Testis (tissue), 5 donors: ENCODE measurements around the gene ATXN1L. TPM values are rescaled to one million over a fixed set of nuclear protein-coding genes. Genes with fewer than 3 reads are reported as not detected.
A peak's percentile ranks its signal among the peaks of the same experiment; 100 is the strongest.

Experiments used
- DNase-seq: peaks from one replicate; pipeline ENCODE4 v3.0.0-alpha.2; 2019
- H3K27ac ChIP-seq, 2 donors: fragments of 200-600 bp; sonication (generic); one replicate each; pipeline ENCODE4 v1.5.1; 2019
- H3K27me3 ChIP-seq: fragments of 200-600 bp; sonication (generic); one replicate; pipeline ENCODE4 v1.5.1; 2019
- H3K36me3 ChIP-seq: fragments of 200-600 bp; sonication (generic); one replicate; pipeline ENCODE4 v1.5.1; 2017; ENCODE audit warnings: low read depth; ENCODE audit errors: missing control alignments
- H3K4me1 ChIP-seq: fragments of 200-600 bp; sonication (generic); one replicate; pipeline ENCODE4 v1.5.1; 2019
- H3K4me3 ChIP-seq, 2 donors: fragments of 200-600 bp; sonication (generic); one replicate each; pipeline ENCODE4 v1.5.1; 2017 to 2019
- H3K9me3 ChIP-seq: fragments of 200-600 bp; sonication (generic); one replicate; pipeline ENCODE4 v1.5.1; 2017
- POLR2A ChIP-seq: fragments of 450-650 bp; IDR thresholded peaks from one replicate; pipeline ENCODE4 v1.6.1; 2017; ENCODE audit warnings: antibody characterized with exemption, mild to moderate bottlenecking, moderate library complexity
- WGBS, 2 donors: methylation state at CpG; one replicate each; pipeline ENCODE4 v1.1.5; 2018; 5-methylcytosine and 5-hydroxymethylcytosine counted together
- intact Hi-C: fragments of 100-400 bp; cut with DNase I; formaldehyde crosslinking; loops from one replicate; pipeline ENCODE4 v1.15.1; 2023; ENCODE audit warnings: low total_unique reads
- long read RNA-seq, 2 donors: transcript quantifications; one replicate each; lab custom pipeline, GENCODE V29; 2026
- polyA plus RNA-seq: library from polyadenylated mRNA; stranded (reverse); fragments of 350-450 nt; fragmentation: Illumina TruSeq; extraction: RNeasy Lipid Tissue Mini Kit (QIAGEN cat#74804); gene quantifications from one replicate; pipeline ENCODE4 v1.2.3, GENCODE V29; 2014; ENCODE audit warnings: low read depth, low replicate concordance; ENCODE audit not compliant: insufficient read depth
- total RNA-seq, 2 donors: library from RNA; depleted of rRNA; stranded (reverse); fragments of >200 nt; gene quantifications; one replicate each; pipeline ENCODE4 v1.2.3, GENCODE V29; 2016
- TF ChIP-seq, protein P1 (sequence below), 3 experiments: fragments of 450-650 bp in 2 of 3; fragments of 200-600 bp in 1 of 3; sonication (generic) in 1 of 3; IDR thresholded peaks; one replicate each; pipeline ENCODE4 v1.5.1; 2016 to 2019; ENCODE audit warnings: antibody characterized with exemption in 3 of 3, mild to moderate bottlenecking in 2 of 3, moderate library complexity in 1 of 3

The ATXN1L gene
- total RNA-seq (10 to 100 TPM; 36.1 to 39.3 TPM), polyA plus RNA-seq (36.8 TPM)
- long read RNA-seq, donor 1, full-length matches to known transcripts = 12 of 12 reads
- long read RNA-seq, donor 1, partial matches to known transcripts = 0 of 12 reads
- long read RNA-seq, donor 1, other reads (novel, unspliced or antisense) = 0 of 12 reads
- long read RNA-seq, donor 2, full-length matches to known transcripts = 4 of 4 reads
- long read RNA-seq, donor 2, partial matches to known transcripts = 0 of 4 reads
- long read RNA-seq, donor 2, other reads (novel, unspliced or antisense) = 0 of 4 reads

DNA sequence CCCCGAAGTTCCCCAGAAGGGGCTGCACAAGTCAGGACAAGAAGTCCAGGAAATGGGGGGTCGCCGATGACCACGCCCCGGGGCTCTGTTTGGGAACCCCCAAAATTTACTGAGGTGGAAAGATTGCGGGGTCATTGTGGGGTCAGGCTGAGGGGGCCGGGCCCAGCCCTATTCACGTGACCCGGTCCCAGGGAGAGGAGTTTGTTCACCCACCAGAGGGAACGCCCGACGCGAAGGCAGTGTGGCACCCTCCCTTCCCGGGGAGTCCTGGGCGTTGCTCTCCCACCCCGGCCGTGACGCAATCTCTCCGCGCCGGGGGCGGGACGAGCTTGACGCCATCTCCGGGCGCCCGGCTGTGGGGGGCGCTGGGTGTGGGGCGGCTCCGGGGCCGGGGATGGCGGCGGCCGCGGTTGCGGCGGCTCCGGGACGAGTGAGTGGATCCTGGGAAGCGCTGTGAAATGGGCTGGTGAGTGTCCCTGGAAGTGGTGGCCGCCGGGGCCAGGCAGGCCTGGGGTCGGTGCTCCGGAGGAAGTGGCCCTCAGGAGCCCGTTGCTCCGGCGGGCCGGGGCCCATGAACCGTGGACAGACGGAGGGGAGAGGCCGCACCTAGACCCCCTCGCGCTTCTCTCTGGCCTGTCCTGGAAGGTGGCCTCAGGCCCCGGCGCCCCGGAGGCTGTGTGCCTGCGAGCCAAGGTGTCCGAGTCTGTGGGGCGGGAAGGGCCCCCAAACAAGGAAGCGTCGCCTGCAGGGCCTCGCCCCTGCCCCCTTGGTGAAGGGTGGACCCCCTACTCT lies at the start of gene ATXN1L:
Gene ATXN1L, plus strand, starts transcription at position 338 of the 792 bp plus-strand sequence. CDS start 3,765 bp downstream, outside the sequence.
- TF ChIP-seq POLR2A = peak; percentile 85
- TF ChIP-seq, protein P1, sequence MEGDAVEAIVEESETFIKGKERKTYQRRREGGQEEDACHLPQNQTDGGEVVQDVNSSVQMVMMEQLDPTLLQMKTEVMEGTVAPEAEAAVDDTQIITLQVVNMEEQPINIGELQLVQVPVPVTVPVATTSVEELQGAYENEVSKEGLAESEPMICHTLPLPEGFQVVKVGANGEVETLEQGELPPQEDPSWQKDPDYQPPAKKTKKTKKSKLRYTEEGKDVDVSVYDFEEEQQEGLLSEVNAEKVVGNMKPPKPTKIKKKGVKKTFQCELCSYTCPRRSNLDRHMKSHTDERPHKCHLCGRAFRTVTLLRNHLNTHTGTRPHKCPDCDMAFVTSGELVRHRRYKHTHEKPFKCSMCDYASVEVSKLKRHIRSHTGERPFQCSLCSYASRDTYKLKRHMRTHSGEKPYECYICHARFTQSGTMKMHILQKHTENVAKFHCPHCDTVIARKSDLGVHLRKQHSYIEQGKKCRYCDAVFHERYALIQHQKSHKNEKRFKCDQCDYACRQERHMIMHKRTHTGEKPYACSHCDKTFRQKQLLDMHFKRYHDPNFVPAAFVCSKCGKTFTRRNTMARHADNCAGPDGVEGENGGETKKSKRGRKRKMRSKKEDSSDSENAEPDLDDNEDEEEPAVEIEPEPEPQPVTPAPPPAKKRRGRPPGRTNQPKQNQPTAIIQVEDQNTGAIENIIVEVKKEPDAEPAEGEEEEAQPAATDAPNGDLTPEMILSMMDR (IDR thresholded peaks at IDR 0.05) = peak in 1 of 3 experiments; percentile 21
- Histone ChIP-seq H3K4me3 (peak within 1 kb of the TSS; percentile 77 to 99), H3K27ac (peak within 1 kb of the TSS; percentile 86), H3K27me3 (no peaks in the 10 kb centered on the region), H3K4me1 (peaks cover 7% of the 10 kb centered on the region), H3K9me3 (no peaks in the 10 kb centered on the region), H3K36me3 (no peaks in the 10 kb centered on the region)
- intact Hi-C loops = no loop called here
- 0 to 1% methylated on average over 14 to 52 of the region's 62 CpGs for WGBS, 2 donors
- DNase-seq = peak; percentile 89

DNA sequence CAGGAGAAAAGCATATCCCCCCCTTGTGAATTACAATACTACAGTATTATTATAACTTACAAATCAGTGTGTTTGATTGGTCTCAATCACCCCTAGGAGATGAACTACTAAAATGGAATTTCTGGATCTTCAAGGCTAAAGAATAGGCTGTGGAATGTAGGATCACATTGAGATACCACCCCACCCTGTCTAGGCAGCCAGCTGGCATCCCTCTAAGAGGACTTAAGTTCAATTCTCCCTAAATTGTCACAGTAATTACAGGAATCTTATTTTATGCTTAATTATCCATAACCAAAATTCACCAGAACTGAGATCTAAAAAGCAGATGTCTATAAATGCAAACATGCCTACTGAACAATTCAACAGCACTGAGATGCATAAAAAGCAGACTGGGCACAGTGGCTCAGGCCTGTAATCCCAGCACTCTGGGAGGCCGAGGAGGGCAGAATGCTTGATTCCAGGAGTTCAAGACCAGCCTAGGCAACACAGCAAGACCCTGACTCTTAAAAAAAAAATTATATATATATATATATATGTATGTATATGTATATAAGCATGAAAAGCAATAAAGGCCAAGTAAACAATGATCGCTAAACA lies 49.2 kb upstream of the ATXN1L start:
- Histone ChIP-seq H3K9me3 (no peaks in the 10 kb centered on the region), H3K4me3 (no peak overlapping the region), H3K27ac (no peak overlapping the region), H3K36me3 (no peaks in the 10 kb centered on the region), H3K4me1 (peaks cover 11% of the 10 kb centered on the region), H3K27me3 (no peaks in the 10 kb centered on the region)
- intact Hi-C loops = no loop called here
- 93% methylated on average over 2 of the region's 2 CpGs for WGBS, 2 donors
- no peak for DNase-seq
- TF ChIP-seq POLR2A = no peak
- TF ChIP-seq, protein P1 (IDR thresholded peaks at IDR 0.05) = no peak

DNA sequence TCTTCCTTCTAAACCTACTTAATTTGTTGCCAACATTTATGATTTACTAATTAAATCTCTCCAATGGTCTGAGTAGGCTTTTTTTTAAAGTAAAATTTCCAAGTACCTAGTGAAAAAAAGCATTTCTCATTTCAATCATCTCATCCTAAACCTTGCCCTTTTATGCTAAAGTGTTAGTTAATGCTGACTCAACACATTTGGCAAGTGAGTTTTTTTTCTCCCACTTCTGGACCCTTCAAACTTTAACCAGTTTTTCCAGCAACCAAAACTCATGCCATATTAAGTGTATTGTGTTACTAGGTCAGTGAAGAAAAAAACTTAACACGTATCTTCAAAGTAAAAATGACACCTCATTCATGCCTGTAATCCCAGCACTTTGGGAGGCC lies 42.5 kb upstream of the ATXN1L start:
- Histone ChIP-seq H3K4me3 (no peak overlapping the region), H3K9me3 (no peaks in the 10 kb centered on the region), H3K27ac (no peak overlapping the region), H3K4me1 (peaks cover 15% of the 10 kb centered on the region), H3K36me3 (no peaks in the 10 kb centered on the region), H3K27me3 (no peaks in the 10 kb centered on the region)
- DNase-seq = no peak
- TF ChIP-seq POLR2A = no peak
- TF ChIP-seq, protein P1 (IDR thresholded peaks at IDR 0.05) = no peak
- intact Hi-C loops = no loop called here
- WGBS, 2 donors = 74 to 89% methylated on average over 1 of the region's 1 CpG

DNA sequence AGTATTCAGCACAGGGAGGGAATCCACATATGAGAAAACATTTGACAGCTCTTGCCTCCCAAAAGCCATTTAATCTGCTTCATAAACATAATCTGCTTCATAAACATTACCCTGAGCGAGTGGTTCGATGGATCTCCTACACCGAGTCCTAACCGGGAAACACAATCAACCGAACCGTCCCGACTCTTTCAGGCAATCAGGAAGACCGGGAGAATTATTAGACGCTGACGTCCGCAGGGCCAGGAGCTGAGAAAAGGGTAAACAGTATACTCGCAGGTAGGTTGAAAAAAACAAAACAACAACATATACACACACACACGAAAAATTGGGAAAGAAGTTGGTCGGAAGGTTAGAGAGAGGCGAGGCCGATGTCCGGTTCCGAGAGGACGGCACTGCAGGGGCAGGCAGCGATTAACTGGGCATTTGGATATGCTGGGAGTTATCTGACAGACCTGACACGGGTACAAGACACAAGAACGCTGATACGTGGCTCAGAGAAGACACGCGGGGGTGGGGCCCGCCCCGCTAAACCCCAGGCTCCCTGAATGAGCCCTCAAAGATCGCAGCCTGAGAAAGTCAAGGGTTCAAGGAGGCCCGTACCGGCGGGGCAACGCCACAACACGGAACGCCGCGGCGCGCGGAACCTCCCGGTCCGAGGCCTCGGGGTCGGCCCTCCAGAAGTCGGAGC lies 37.7 kb upstream of the ATXN1L start:
- H3K9me3 ChIP-seq = no peaks in the 10 kb centered on the region
- peak; percentile 66 for DNase-seq
- peaks cover 15% of the 10 kb centered on the region for H3K4me1 ChIP-seq
- no peak for TF ChIP-seq POLR2A
- TF ChIP-seq, protein P1 (IDR thresholded peaks at IDR 0.05) = no peak
- WGBS, 2 donors = 0% methylated on average over 31 to 44 of the region's 44 CpGs
- intact Hi-C loops = no loop called here
- H3K27ac ChIP-seq = peak overlapping the region; percentile 96 to 99
- no peaks in the 10 kb centered on the region for H3K36me3 ChIP-seq
- H3K27me3 ChIP-seq = no peaks in the 10 kb centered on the region
- H3K4me3 ChIP-seq = peak overlapping the region; percentile 86 to 98
